NCI-H345 treated with DMSO at 0.1 percent for 48 hours (cell line): Measurements from ENCODE around the gene CYB561D1.

Experiments
- DNase-seq: peaks from one replicate; lab custom pipeline; 2025; ENCODE audit not compliant: unreplicated experiment; lab: John Stamatoyannopoulos, UW

The CYB561D1 gene

GRCh38 chr1:109546311-109547109, 52.6 kb downstream of the CYB561D1 start:
- DNase-seq = peak; percentile 88

- peak; percentile 5 for DNase-seq
Observed at GRCh38 chr1:109547463-109548320, 53.8 kb downstream of the CYB561D1 start.

- peak; percentile 86 for DNase-seq
Observed at GRCh38 chr1:109548321-109549267, 54.7 kb downstream of the CYB561D1 start, which contains the start of gene GNAI3. Gene GNAI3, plus strand, starts transcription at chr1:109548615. Its CDS starts 106 bp downstream, at chr1:109548721.
